Activated T-helper 2 cell treated with anti-CD3 and anti-CD28 coated beads, Interferon-gamma antibody, Interleukin-2, Interleukin-4, amounts not matched to agents 10 μg/mL and 5 μg/mL and 100 μg/mL, durations not matched to agents 14 hours and 24 hours and 36 hours (primary cell): ENCODE measurements around the gene PSMA7. TPM values are rescaled to one million over a fixed set of nuclear protein-coding genes. Genes with fewer than 3 reads are reported as not detected.

Experiments
- DNase-seq: peaks from one replicate; pipeline ENCODE4 v3.0.0; 2021; ENCODE audit warnings: low spot score
- H3K27ac Mint-ChIP-seq: one replicate; pipeline ENCODE4 v1.8.0; 2021; ENCODE audit warnings: mixed read lengths
- H3K27me3 Mint-ChIP-seq: one replicate; pipeline ENCODE4 v1.8.0; 2021; ENCODE audit warnings: low read depth, mixed read lengths
- H3K36me3 Mint-ChIP-seq: one replicate; pipeline ENCODE4 v1.8.0; 2021; ENCODE audit warnings: low read depth, mixed read lengths
- H3K4me1 Mint-ChIP-seq: one replicate; pipeline ENCODE4 v1.8.0; 2021; ENCODE audit warnings: low read depth, mixed read lengths
- H3K4me3 Mint-ChIP-seq: one replicate; pipeline ENCODE4 v1.8.0; 2021; ENCODE audit warnings: low read depth, mild to moderate bottlenecking, moderate library complexity, mixed read lengths
- H3K9me3 Mint-ChIP-seq: one replicate; pipeline ENCODE4 v1.8.0; 2021; ENCODE audit warnings: mixed read lengths
- intact Hi-C: fragments of 100-400 bp; cut with micrococcal nuclease; formaldehyde crosslinking; loops from one replicate; pipeline ENCODE4 v1.15.1; 2023
- total RNA-seq: library from RNA; stranded (reverse); gene quantifications from 2 replicates; pipeline ENCODE4 v1.2.3, GENCODE V29; 2022

The PSMA7 gene
- total RNA-seq, 1 donor from 2014 or later = 405 TPM

GRCh38 chr20:62178316-62179161, 35.3 kb upstream of the PSMA7 start:
- intact Hi-C loops = no loop called here
- H3K27ac Mint-ChIP-seq = no peak overlapping the region
- H3K4me3 Mint-ChIP-seq = no peak overlapping the region
- no peaks in the 10 kb centered on the region for H3K27me3 Mint-ChIP-seq
- H3K4me1 Mint-ChIP-seq = peaks cover 7% of the 10 kb centered on the region
- no peak for DNase-seq
- H3K36me3 Mint-ChIP-seq = peaks cover 22% of the 10 kb centered on the region
- no peaks in the 10 kb centered on the region for H3K9me3 Mint-ChIP-seq

DNA sequence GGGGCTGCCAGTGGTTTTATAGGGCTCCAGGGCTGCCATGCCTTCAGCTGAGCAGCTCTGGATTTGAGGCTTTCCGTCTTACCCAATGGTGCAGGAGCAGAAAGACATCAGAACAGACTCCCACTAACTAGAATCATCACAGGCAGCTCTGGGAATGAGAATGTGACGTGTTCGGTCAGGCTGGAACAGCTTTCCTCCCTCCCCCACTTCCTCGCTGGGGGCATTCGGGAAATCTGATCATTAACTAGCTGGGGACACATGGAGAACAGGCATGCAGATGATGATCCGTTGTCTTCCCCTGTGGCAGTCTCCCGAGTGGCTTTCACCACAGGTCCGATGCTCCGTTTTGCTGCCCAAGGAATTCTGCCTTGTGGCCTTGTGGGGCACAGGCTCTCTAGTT, 34.1 kb upstream of the PSMA7 start:
- intact Hi-C loops = no loop called here
- H3K27ac Mint-ChIP-seq = no peak overlapping the region
- H3K4me3 Mint-ChIP-seq = no peak overlapping the region
- no peaks in the 10 kb centered on the region for H3K9me3 Mint-ChIP-seq
- peaks cover 5% of the 10 kb centered on the region for H3K4me1 Mint-ChIP-seq
- peaks cover 20% of the 10 kb centered on the region for H3K36me3 Mint-ChIP-seq
- no peaks in the 10 kb centered on the region for H3K27me3 Mint-ChIP-seq
- no peak for DNase-seq

- H3K27me3 Mint-ChIP-seq = no peaks in the 10 kb centered on the region
- no peaks in the 10 kb centered on the region for H3K9me3 Mint-ChIP-seq
- no peak for DNase-seq
- intact Hi-C loops = no loop called here
- H3K36me3 Mint-ChIP-seq = peaks cover 16% of the 10 kb centered on the region
- no peak overlapping the region for H3K27ac Mint-ChIP-seq
- no peak overlapping the region for H3K4me3 Mint-ChIP-seq
- H3K4me1 Mint-ChIP-seq = peaks cover 3% of the 10 kb centered on the region
These were observed 33.7 kb upstream of the PSMA7 start for GRCh38 chr20:62176866-62177265.

GRCh38 chr20:62175711-62176110, 32.5 kb upstream of the PSMA7 start:
- Mint-ChIP-seq H3K4me1 (no peaks in the 10 kb centered on the region), H3K4me3 (no peak overlapping the region), H3K27me3 (no peaks in the 10 kb centered on the region), H3K9me3 (no peaks in the 10 kb centered on the region), H3K27ac (no peak overlapping the region), H3K36me3 (peaks cover 13% of the 10 kb centered on the region)
- intact Hi-C loops = no loop called here
- DNase-seq = no peak

- no peak for DNase-seq
- no peak overlapping the region for H3K27ac Mint-ChIP-seq
- H3K4me3 Mint-ChIP-seq = no peak overlapping the region
These were observed 31.9 kb upstream of the PSMA7 start for GRCh38 chr20:62174870-62175624.

GRCh38 chr20:62174021-62174804, 31.0 kb upstream of the PSMA7 start:
- H3K9me3 Mint-ChIP-seq = no peaks in the 10 kb centered on the region
- DNase-seq = no peak

More at GRCh38 chr20:62174870-62175624, 31.9 kb upstream of the PSMA7 start:
- Mint-ChIP-seq H3K4me1 (no peaks in the 10 kb centered on the region), H3K9me3 (no peaks in the 10 kb centered on the region), H3K27me3 (no peaks in the 10 kb centered on the region), H3K36me3 (peaks cover 13% of the 10 kb centered on the region)
- intact Hi-C loops = no loop called here

GRCh38 chr20:62172666-62173065, 29.5 kb upstream of the PSMA7 start:
- intact Hi-C loops = no loop called here
- H3K36me3 Mint-ChIP-seq = peaks cover 12% of the 10 kb centered on the region
- H3K27me3 Mint-ChIP-seq = no peaks in the 10 kb centered on the region
- H3K4me1 Mint-ChIP-seq = no peaks in the 10 kb centered on the region
- no peak overlapping the region for H3K4me3 Mint-ChIP-seq
- no peak overlapping the region for H3K27ac Mint-ChIP-seq
- DNase-seq = no peak
- no peaks in the 10 kb centered on the region for H3K9me3 Mint-ChIP-seq

More at GRCh38 chr20:62174021-62174804, 31.0 kb upstream of the PSMA7 start:
- Mint-ChIP-seq H3K27me3 (no peaks in the 10 kb centered on the region), H3K27ac (no peak overlapping the region), H3K36me3 (peaks cover 13% of the 10 kb centered on the region), H3K4me3 (no peak overlapping the region), H3K4me1 (no peaks in the 10 kb centered on the region)
- intact Hi-C loops = no loop called here

- DNase-seq = no peak
- H3K36me3 Mint-ChIP-seq = peaks cover 15% of the 10 kb centered on the region
- intact Hi-C loops = no loop called here
- no peaks in the 10 kb centered on the region for H3K27me3 Mint-ChIP-seq
- no peaks in the 10 kb centered on the region for H3K4me1 Mint-ChIP-seq
- H3K9me3 Mint-ChIP-seq = no peaks in the 10 kb centered on the region
- no peak overlapping the region for H3K4me3 Mint-ChIP-seq
- no peak overlapping the region for H3K27ac Mint-ChIP-seq
These were observed 28.1 kb upstream of the PSMA7 start for GRCh38 chr20:62171245-62171644.

DNA sequence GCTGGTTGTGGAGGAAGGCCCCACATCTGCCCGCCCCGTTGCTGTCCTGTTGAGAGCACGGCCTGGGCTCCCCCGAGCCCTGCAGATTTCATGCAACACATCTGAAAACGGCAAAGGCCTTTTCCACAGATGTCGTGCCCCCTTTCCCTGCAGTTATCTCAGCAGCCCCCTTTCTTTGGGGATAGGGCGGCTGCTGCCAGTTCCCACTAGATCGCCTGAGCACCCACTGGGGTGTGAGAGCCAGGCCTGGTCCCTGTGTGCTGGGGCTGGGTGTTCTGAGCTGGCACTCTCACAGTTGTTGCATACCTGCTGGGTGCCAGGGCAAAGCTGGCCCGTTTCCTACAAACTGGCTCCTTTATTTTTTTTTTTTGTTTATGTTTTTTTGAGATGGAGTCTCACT, 27.3 kb upstream of the PSMA7 start:
- H3K9me3 Mint-ChIP-seq = no peaks in the 10 kb centered on the region
- peaks cover 19% of the 10 kb centered on the region for H3K36me3 Mint-ChIP-seq
- H3K27me3 Mint-ChIP-seq = no peaks in the 10 kb centered on the region
- H3K4me3 Mint-ChIP-seq = no peak overlapping the region
- no peak overlapping the region for H3K27ac Mint-ChIP-seq
- DNase-seq = no peak
- intact Hi-C loops = no loop called here
- no peaks in the 10 kb centered on the region for H3K4me1 Mint-ChIP-seq

- DNase-seq = no peak
- Mint-ChIP-seq H3K27me3 (no peaks in the 10 kb centered on the region), H3K4me1 (no peaks in the 10 kb centered on the region), H3K4me3 (no peak overlapping the region), H3K9me3 (no peaks in the 10 kb centered on the region), H3K27ac (no peak overlapping the region), H3K36me3 (peaks cover 22% of the 10 kb centered on the region)
- intact Hi-C loops = no loop called here
These were observed 25.8 kb upstream of the PSMA7 start for GRCh38 chr20:62168890-62169435.

- H3K27ac Mint-ChIP-seq = no peak overlapping the region
- intact Hi-C loops = no loop called here
- H3K9me3 Mint-ChIP-seq = no peaks in the 10 kb centered on the region
- no peaks in the 10 kb centered on the region for H3K27me3 Mint-ChIP-seq
- no peak for DNase-seq
- no peaks in the 10 kb centered on the region for H3K4me1 Mint-ChIP-seq
- no peak overlapping the region for H3K4me3 Mint-ChIP-seq
- H3K36me3 Mint-ChIP-seq = peaks cover 26% of the 10 kb centered on the region
These were observed 24.9 kb upstream of the PSMA7 start for GRCh38 chr20:62168061-62168460.

- DNase-seq = no peak
- no peak overlapping the region for H3K27ac Mint-ChIP-seq
- no peaks in the 10 kb centered on the region for H3K9me3 Mint-ChIP-seq
- no peak overlapping the region for H3K4me3 Mint-ChIP-seq
- intact Hi-C loops = no loop called here
- H3K36me3 Mint-ChIP-seq = peaks cover 26% of the 10 kb centered on the region
- H3K27me3 Mint-ChIP-seq = no peaks in the 10 kb centered on the region
- H3K4me1 Mint-ChIP-seq = no peaks in the 10 kb centered on the region
These were observed 24.3 kb upstream of the PSMA7 start for GRCh38 chr20:62167474-62167873.
